Natural killer cell treated with Interleukin-12 subunit alpha and Interleukin-12 subunit beta and Interleukin-15 and Interleukin-18, amount 100 ng/mL, for 72 hours (primary cell): ENCODE data around the gene KLK12. TPM values are rescaled to one million over a fixed set of nuclear protein-coding genes. Genes with fewer than 3 reads are reported as not detected.
A peak's percentile ranks its signal among the peaks of the same experiment; 100 is the strongest.

Source experiments
- ATAC-seq, 2 donors: fragments of 150-1000 bp; cut with Tn5 transposase in 1 of 2; sonication (Bioruptor Pico), chemical (Tn5 transposase) in 1 of 2; 2 replicates each; pipeline ENCODE4 v1.10.0; 2021
- DNase-seq: peaks from one replicate; pipeline ENCODE4 v3.0.0; 2022; ENCODE audit warnings: low spot score
- H3K27ac Mint-ChIP-seq, 2 donors: 1 replicate in 1 of 2; 2 replicates in 1 of 2; pipeline ENCODE4 v1.8.0; 2022; ENCODE audit warnings: mixed read lengths in 2 of 2, mild to moderate bottlenecking in 1 of 2, moderate library complexity in 1 of 2
- H3K27me3 Mint-ChIP-seq, 2 donors: 1 replicate in 1 of 2; 2 replicates in 1 of 2; pipeline ENCODE4 v1.8.0; 2022; ENCODE audit warnings: mixed read lengths in 2 of 2
- H3K36me3 Mint-ChIP-seq: one replicate; pipeline ENCODE4 v1.8.0; 2022; ENCODE audit warnings: mixed read lengths
- H3K4me1 Mint-ChIP-seq, 2 donors: 1 replicate in 1 of 2; 2 replicates in 1 of 2; pipeline ENCODE4 v1.8.0; 2022; ENCODE audit warnings: low read depth in 2 of 2, mixed read lengths in 2 of 2, mild to moderate bottlenecking in 1 of 2
- H3K4me3 Mint-ChIP-seq: one replicate; pipeline ENCODE4 v1.8.0; 2022; ENCODE audit warnings: mixed read lengths
- H3K9me3 Mint-ChIP-seq: 2 replicates; pipeline ENCODE4 v1.8.0; 2022; ENCODE audit warnings: mixed read lengths
- total RNA-seq, 2 donors: library from RNA; stranded (reverse); gene quantifications; one replicate each; pipeline ENCODE4 v1.2.3, GENCODE V29; 2022

KLK12 gene
- total RNA-seq, 2 donors from 2014 or later = not detected

GRCh38 chr19:51018745-51019543 lies 15.9 kb downstream of the KLK12 start:
- H3K36me3 Mint-ChIP-seq = peaks cover 7% of the 10 kb centered on the region
- H3K27me3 Mint-ChIP-seq = peaks cover 53 to 60% of the 10 kb centered on the region in 2 donors
- no peak for DNase-seq
- H3K27ac Mint-ChIP-seq = no peak overlapping the region
- peak overlapping the region; percentile 65 for H3K4me3 Mint-ChIP-seq
- no peaks in the 10 kb centered on the region for H3K9me3 Mint-ChIP-seq
- no peak for ATAC-seq
- H3K4me1 Mint-ChIP-seq = peaks cover 24 to 26% of the 10 kb centered on the region in 2 donors

DNA sequence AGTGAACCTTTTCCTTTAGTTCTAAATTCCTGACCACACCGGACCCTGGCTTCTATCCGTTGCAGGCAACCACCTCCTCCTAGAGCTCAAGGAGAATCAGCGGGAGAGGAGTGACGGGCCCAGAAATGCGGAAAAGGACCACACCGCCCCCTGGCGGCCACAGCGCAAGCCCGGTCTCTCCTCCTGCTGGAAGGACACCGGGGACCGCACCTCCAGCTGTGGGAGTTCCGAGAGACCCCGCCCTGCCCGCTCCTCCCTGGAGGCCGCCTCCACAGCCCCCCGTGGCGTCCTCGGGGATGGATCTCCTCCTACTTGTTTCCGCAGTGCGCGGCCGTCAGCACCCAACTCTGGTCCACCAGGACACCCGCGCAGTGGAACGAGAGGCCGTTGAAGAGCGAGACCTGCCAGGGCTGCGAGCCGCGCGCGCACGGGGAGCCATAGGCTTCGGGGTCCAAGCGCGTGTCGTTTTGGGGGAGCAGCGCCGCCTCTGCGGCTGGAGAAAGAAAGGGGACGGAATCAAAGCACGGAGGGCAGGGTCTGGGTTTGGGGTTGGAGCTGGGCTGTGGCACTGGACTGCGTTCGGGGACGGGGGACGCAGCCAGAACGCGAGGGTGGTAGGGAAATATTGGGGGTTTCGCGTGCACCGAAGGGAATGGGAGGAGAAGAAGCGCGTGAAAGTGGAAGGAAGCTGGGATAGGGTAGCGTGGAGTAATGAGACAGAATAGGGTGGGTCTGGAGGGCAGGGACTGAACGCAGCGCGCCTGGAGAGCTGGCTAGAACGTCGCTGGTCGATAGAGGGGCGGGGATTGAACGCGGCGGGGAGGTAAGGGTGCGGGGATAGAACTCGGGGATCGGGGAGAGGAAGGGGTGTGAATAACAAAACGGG lies 17.8 kb downstream of the KLK12 start:
- no peak for DNase-seq
- peak; percentile 55 to 61 for ATAC-seq
- Mint-ChIP-seq H3K27ac (no peak overlapping the region), H3K4me3 (peak overlapping the region; percentile 65), H3K36me3 (peaks cover 7% of the 10 kb centered on the region), H3K9me3 (no peaks in the 10 kb centered on the region), H3K4me1 (peaks cover 24 to 26% of the 10 kb centered on the region in 2 donors), H3K27me3 (peaks cover 45 to 55% of the 10 kb centered on the region in 2 donors)

GRCh38 chr19:51015691-51016267 lies 19.0 kb downstream of the KLK12 start:
- Mint-ChIP-seq H3K4me3 (no peak overlapping the region), H3K36me3 (peaks cover 7% of the 10 kb centered on the region), H3K27me3 (peaks cover 46 to 58% of the 10 kb centered on the region in 2 donors), H3K4me1 (peaks cover 24 to 26% of the 10 kb centered on the region in 2 donors), H3K9me3 (no peaks in the 10 kb centered on the region), H3K27ac (no peak overlapping the region)
- DNase-seq = no peak
- ATAC-seq = no peak

DNA sequence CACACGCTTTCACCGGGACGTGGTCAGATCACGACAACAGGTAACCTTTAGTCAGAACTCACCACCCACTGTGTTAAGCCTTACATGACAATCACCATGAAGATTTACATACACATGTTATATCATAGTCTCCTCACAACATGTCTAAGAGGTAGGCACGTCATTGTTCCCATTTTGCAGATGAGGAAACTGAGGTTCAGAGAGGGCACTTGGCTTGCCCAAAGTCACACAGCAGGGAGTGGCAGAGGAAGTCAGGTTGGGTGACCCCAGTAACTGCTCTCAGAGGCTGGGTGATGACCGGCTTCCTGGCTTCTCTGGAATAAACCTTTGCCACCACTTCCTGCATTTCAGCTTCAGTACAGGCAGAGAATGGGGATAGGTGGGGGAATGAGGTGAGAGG lies 20.6 kb downstream of the KLK12 start:
- peaks cover 50 to 54% of the 10 kb centered on the region in 2 donors for H3K27me3 Mint-ChIP-seq
- DNase-seq = no peak
- ATAC-seq = no peak
- peaks cover 18 to 21% of the 10 kb centered on the region in 2 donors for H3K4me1 Mint-ChIP-seq
- no peak overlapping the region for H3K4me3 Mint-ChIP-seq
- H3K9me3 Mint-ChIP-seq = no peaks in the 10 kb centered on the region
- H3K36me3 Mint-ChIP-seq = peaks cover 7% of the 10 kb centered on the region
- H3K27ac Mint-ChIP-seq = no peak overlapping the region

- H3K36me3 Mint-ChIP-seq = no peaks in the 10 kb centered on the region
- H3K4me3 Mint-ChIP-seq = no peak overlapping the region
- H3K9me3 Mint-ChIP-seq = no peaks in the 10 kb centered on the region
- DNase-seq = no peak
- H3K4me1 Mint-ChIP-seq = peaks cover 9 to 13% of the 10 kb centered on the region in 2 donors
- H3K27me3 Mint-ChIP-seq = peaks cover 43 to 46% of the 10 kb centered on the region in 2 donors
- no peak overlapping the region for H3K27ac Mint-ChIP-seq
- no peak for ATAC-seq
Observed at GRCh38 chr19:51012661-51013190, 22.1 kb downstream of the KLK12 start.

- ATAC-seq (no peak), DNase-seq (no peak)
- peaks cover 35 to 39% of the 10 kb centered on the region in 2 donors for H3K27me3 Mint-ChIP-seq
- no peak overlapping the region for H3K4me3 Mint-ChIP-seq
- no peaks in the 10 kb centered on the region for H3K36me3 Mint-ChIP-seq
- H3K4me1 Mint-ChIP-seq = no peaks in the 10 kb centered on the region
- H3K27ac Mint-ChIP-seq = no peak overlapping the region
- H3K9me3 Mint-ChIP-seq = no peaks in the 10 kb centered on the region
Observed at GRCh38 chr19:51010066-51010795, 24.6 kb downstream of the KLK12 start.

DNA sequence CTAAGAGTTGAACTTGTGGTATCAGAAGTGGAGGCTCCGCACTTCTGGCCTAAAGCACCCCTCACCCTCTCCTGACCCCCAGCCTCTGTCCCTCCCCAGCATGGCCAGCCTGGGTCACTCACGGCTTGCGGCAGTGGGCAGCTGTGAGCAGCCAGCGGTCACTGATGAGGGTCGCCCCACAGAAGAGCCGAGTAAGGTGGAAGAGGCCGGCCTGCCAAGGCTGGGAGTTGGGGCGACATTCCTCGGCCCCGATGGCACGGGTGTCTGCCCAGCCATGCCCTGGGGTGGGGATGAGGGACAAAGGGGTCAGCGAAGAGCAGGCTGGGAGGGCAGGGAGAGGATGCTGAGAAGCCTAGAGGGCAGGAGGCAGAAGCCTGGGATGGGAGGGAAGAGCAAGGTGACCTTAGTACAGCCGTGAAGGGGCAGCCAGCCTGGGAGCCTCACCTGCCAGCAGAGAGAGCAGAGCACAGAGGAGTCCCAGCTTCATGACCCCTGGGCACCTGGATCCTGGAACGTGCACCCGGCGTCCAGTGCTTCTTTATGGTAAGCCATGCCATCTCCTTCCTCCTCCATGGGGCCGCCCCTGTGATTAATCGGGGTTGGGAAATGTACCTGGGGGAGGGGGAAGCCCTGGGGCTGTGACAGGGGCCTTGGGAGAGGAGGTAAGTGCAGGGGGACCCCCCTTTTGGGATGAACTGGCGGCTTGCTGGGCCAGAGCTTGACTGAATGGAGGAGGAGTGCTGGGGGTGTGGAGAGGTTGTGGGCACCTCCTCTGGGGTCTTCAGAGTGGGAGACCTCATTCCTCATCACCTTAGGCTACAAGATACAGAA lies 25.5 kb downstream of the KLK12 start:
- peaks cover 29 to 37% of the 10 kb centered on the region in 2 donors for H3K27me3 Mint-ChIP-seq
- H3K27ac Mint-ChIP-seq = no peak overlapping the region
- no peaks in the 10 kb centered on the region for H3K36me3 Mint-ChIP-seq
- H3K9me3 Mint-ChIP-seq = no peaks in the 10 kb centered on the region
- ATAC-seq (peak; percentile 11 to 15), DNase-seq (no peak)
- no peak overlapping the region for H3K4me3 Mint-ChIP-seq
- H3K4me1 Mint-ChIP-seq = no peaks in the 10 kb centered on the region

DNA sequence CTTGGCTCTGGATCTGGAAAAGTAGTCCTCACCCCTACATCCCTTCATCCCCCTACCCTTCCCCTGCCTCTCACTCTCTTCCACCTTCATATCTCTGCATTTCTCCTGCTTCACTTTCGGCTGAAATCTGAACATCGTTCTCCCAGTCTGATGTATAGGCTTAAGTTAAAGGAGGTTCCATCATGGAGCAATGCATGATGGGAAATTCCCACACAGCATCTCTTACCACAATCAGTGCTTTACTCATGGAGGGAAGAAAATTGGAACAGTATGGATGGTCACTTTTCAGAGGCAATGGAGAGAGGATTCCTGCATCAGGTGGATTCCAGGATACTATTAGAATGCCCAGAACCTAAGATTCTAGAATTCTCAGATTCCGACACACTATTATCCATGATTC lies 27.3 kb downstream of the KLK12 start:
- H3K27me3 Mint-ChIP-seq = peaks cover 31 to 36% of the 10 kb centered on the region in 2 donors
- no peak overlapping the region for H3K4me3 Mint-ChIP-seq
- H3K4me1 Mint-ChIP-seq = no peaks in the 10 kb centered on the region
- no peak for ATAC-seq
- no peaks in the 10 kb centered on the region for H3K9me3 Mint-ChIP-seq
- no peaks in the 10 kb centered on the region for H3K36me3 Mint-ChIP-seq
- no peak overlapping the region for H3K27ac Mint-ChIP-seq
- DNase-seq = no peak

DNA sequence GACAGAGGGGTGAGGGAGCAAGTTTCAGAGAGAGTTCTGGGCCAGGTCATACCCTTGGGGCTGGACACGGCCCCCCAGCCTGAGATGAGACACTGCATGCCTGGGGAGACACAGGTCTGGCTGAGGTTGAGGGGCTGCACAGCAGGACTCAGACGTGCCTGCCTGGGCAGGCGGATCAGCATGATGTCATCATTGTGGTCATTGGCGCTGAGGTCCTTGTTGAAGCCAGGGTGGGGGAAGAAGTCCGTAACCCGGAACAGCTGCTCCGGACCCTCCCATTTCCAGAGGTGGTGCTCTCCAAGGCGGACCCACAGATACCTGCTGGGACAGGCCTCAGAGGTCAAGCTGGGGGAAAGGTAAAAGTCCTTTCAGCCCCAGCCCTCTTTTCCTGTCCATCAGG lies 28.4 kb downstream of the KLK12 start:
- Mint-ChIP-seq H3K9me3 (no peaks in the 10 kb centered on the region), H3K36me3 (no peaks in the 10 kb centered on the region), H3K27ac (no peak overlapping the region), H3K27me3 (peaks cover 40 to 45% of the 10 kb centered on the region in 2 donors), H3K4me1 (peaks cover 0 to 4% of the 10 kb centered on the region in 2 donors), H3K4me3 (no peak overlapping the region)
- ATAC-seq = no peak
- no peak for DNase-seq

- no peaks in the 10 kb centered on the region for H3K9me3 Mint-ChIP-seq
- no peak overlapping the region for H3K27ac Mint-ChIP-seq
- H3K4me1 Mint-ChIP-seq = peaks cover 0 to 4% of the 10 kb centered on the region in 2 donors
- no peaks in the 10 kb centered on the region for H3K36me3 Mint-ChIP-seq
- no peak for DNase-seq
- peaks cover 41% of the 10 kb centered on the region in 2 donors for H3K27me3 Mint-ChIP-seq
- ATAC-seq = no peak
- H3K4me3 Mint-ChIP-seq = no peak overlapping the region
Observed at GRCh38 chr19:51005248-51005647, 29.6 kb downstream of the KLK12 start.

DNA sequence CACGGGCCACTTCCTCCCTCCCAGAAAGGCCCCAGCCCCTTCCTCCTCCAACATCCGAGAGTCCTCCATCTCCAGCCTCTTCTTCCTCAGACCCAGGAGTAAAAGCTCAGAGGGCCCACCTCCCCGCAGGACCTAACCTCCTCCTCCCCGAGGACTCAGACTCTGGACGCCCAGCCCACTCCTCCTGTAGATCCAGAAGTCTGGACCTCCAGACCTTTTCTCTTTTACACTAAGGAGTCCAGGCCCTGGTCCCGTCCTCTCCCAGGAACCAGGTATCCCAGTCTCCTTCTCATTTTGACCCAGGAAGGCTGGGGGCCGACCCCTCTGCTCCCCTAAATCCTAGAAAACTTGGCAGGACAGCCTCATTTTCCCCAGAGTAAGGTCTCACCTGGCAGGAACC lies 31.5 kb downstream of the KLK12 start:
- ATAC-seq = no peak
- H3K4me3 Mint-ChIP-seq = no peak overlapping the region
- no peaks in the 10 kb centered on the region for H3K9me3 Mint-ChIP-seq
- no peak for DNase-seq
- no peak overlapping the region for H3K27ac Mint-ChIP-seq
- no peaks in the 10 kb centered on the region for H3K36me3 Mint-ChIP-seq
- H3K27me3 Mint-ChIP-seq = peaks cover 34 to 47% of the 10 kb centered on the region in 2 donors
- peaks cover 0 to 4% of the 10 kb centered on the region in 2 donors for H3K4me1 Mint-ChIP-seq

- Mint-ChIP-seq H3K27me3 (peaks cover 37 to 52% of the 10 kb centered on the region in 2 donors), H3K4me1 (peaks cover 0 to 4% of the 10 kb centered on the region in 2 donors), H3K9me3 (no peaks in the 10 kb centered on the region), H3K4me3 (no peak overlapping the region), H3K27ac (no peak overlapping the region), H3K36me3 (no peaks in the 10 kb centered on the region)
- DNase-seq (no peak), ATAC-seq (peak; percentile 34 to 80)
Observed at GRCh38 chr19:51002542-51003311, 32.1 kb downstream of the KLK12 start.
